ENCODE data around the gene PPP1R13B.

DNA sequence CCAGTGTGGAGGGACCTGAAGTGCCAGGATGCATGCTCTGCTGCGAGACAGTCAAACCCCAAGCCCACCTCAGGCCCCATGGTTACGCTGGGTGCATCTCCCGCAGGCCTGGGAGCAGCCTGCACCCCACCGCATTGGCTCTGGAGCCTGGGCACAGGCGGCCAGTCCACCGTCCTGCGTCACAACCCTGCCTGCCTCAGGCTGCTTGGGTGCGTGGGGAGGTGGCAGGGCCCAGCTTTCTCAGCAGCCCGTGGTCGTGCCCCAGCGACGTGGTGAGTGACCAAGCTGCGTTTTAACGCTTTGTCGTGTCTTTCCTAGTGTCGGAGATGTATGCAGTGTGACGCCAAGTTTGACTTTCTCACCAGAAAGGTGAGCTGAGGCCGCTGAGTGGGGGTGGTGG is 120.9 kb downstream of the PPP1R13B start:
- TF ChIP-seq, protein P1, sequence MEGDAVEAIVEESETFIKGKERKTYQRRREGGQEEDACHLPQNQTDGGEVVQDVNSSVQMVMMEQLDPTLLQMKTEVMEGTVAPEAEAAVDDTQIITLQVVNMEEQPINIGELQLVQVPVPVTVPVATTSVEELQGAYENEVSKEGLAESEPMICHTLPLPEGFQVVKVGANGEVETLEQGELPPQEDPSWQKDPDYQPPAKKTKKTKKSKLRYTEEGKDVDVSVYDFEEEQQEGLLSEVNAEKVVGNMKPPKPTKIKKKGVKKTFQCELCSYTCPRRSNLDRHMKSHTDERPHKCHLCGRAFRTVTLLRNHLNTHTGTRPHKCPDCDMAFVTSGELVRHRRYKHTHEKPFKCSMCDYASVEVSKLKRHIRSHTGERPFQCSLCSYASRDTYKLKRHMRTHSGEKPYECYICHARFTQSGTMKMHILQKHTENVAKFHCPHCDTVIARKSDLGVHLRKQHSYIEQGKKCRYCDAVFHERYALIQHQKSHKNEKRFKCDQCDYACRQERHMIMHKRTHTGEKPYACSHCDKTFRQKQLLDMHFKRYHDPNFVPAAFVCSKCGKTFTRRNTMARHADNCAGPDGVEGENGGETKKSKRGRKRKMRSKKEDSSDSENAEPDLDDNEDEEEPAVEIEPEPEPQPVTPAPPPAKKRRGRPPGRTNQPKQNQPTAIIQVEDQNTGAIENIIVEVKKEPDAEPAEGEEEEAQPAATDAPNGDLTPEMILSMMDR (IDR thresholded peaks at IDR 0.05): no peak
- no peak for TF ChIP-seq POLR2A (IDR thresholded peaks at IDR 0.05)
